Thyroid gland (tissue), 4 donors: ENCODE data around the gene KCTD17.

ENCODE experiments used
- POLR2A ChIP-seq, 2 donors: fragments of 450-650 bp; IDR thresholded peaks; one replicate each; pipeline ENCODE4 v1.6.1; 2017; ENCODE audit warnings: antibody characterized with exemption in 2 of 2, mild to moderate bottlenecking in 2 of 2, moderate library complexity in 1 of 2
- TF ChIP-seq, protein P1 (sequence below), 6 experiments: fragments of 200-600 bp in 3 of 6; fragments of 450-650 bp in 3 of 6; sonication (generic) in 3 of 6; IDR thresholded peaks; one replicate each; pipeline ENCODE4 v1.5.1; 2016 to 2019; ENCODE audit warnings: antibody characterized with exemption in 6 of 6, mild to moderate bottlenecking in 2 of 6, inconsistent platforms in 1 of 6, moderate library complexity in 1 of 6

DNA sequence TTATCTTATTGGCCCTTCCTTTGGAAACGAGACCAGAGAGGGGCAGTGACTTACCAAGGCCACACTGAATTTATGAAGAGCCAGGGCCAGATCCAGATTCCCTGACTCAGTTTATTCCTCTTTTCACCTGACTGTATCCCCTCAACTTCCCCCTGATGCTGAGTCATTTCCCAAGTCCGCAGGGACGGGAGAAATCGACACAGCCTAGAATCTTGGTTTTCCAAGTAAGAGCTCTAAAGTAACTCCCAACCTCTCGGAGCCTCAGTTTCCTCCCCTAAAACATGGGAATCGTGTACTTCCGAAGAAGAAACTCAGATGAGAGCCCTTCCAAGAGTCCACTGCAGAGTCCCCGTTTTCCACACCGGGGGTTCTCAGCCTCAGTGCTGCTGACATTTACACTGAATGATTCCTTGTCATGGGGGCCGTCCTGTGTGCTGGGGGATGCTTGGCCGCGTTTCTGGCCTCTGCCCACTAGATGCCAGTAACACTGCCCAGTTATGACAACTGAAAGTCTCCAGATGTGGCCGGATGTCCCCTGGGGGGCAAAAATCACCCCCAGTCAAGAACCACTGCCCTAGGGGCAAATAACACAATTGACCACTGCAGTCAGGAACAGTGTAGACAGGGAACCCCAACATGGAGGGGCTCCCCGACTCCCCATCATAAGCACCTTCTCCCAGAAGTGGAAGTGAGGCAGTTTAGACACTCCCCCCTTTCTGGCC, 20.8 kb upstream of the KCTD17 start:
- TF ChIP-seq, protein P1, sequence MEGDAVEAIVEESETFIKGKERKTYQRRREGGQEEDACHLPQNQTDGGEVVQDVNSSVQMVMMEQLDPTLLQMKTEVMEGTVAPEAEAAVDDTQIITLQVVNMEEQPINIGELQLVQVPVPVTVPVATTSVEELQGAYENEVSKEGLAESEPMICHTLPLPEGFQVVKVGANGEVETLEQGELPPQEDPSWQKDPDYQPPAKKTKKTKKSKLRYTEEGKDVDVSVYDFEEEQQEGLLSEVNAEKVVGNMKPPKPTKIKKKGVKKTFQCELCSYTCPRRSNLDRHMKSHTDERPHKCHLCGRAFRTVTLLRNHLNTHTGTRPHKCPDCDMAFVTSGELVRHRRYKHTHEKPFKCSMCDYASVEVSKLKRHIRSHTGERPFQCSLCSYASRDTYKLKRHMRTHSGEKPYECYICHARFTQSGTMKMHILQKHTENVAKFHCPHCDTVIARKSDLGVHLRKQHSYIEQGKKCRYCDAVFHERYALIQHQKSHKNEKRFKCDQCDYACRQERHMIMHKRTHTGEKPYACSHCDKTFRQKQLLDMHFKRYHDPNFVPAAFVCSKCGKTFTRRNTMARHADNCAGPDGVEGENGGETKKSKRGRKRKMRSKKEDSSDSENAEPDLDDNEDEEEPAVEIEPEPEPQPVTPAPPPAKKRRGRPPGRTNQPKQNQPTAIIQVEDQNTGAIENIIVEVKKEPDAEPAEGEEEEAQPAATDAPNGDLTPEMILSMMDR (IDR thresholded peaks at IDR 0.05), result no peak
- no peak for TF ChIP-seq POLR2A (IDR thresholded peaks at IDR 0.05)
